ENCODE data around the gene IQCE.
"Not testable (repeated sequence)": the region's sequence is repeated elsewhere in the genome, so short reads cannot be mapped to it uniquely, and the experiment has no call there.

Gene IQCE

DNA sequence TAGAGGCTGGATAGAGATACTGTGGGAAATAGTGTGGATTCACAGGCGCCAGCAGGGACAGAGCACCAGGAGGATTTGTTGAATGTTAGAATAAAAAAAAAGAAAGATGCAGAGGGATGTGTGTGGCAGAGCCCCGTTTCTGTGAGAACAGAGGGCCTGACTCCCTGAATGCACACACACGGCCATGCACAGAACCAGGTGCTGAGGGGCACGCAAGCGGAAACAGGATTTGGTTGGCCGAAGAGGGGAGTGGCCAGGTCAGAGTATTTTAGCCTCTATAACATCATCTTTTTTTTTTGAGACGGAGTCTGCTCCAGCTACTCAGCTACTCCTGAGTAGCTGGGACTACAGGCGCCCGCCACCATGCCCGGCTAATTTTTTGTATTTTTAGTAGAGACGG is 21.9 kb downstream of the IQCE start:
- no peak for DNase-seq (ENCODE audit: low read depth)

DNA sequence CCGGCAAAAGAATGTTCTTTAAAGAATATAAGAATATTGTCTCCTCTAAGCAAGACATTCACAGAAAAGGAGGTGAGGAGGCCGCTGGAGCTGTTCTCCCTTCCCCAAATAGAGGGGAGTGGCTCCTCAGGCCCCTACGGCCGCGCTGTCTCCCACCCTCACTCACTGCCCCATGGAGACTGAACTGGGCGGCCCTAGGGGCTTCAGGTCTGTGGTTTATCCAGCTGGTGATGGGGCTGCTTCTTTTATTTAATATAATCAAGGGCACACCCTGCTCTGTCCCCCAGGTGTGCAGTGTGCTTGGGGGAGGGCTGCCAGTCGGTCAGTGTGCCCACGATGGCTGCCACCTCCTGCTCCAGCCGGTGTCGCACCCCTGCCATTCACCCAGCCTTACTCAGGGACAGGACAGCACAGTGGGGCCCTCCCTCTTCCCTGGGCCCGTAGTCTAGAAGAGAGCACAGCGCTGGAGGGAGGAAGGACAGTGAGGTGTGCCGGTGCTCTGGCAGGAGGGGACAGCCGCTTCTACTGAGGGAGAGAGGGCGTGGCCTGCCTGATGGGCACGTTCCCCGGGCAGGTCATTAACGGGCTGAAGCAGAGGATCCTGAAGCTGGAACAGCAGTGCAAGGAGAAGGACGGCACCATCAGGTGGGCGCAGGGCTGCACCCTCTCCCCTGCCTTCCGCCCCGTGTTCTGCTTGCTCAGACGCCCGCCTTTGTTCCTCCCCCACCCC is 23.4 kb downstream of the IQCE start:
- DNase-seq (ENCODE audit: low read depth): no peak

DNA sequence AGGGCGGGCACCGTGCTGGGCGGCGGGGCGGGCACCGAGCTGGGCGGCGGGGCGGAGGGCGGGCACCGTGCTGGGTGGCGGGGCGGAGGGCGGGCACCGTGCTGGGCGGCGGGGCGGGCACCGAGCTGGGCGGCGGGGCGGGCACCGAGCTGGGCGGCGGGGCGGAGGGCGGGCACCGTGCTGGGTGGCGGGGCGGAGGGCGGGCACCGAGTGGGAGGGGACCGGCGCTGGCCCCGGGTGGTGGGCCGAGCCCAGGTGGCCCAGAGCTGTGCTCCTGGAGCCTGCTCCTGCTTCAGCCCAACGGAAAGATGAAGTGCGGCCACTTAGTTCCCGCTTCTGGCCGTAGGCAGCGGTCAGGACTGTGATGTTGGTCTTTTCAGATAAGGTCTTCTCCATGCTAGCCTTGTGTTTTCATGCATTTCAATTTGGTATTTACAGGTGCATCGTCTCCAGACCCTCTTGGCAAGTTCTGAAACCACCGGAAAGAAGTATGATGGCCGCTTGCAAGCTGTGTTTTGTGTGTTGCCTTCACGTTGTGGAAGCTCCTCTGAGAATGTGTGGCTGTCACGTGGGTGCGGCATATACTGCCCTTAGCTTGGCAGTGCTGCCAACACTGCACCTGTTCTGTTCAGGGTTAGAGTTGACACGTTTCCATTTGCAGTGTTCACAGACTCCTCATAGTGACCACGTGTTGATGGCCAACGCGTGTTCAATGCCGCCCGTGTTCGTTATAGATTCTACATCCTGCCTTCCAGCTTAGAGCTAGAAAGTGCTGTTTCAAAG is 25.2 kb downstream of the IQCE start:
- DNase-seq (ENCODE audit: low read depth): no peak

DNA sequence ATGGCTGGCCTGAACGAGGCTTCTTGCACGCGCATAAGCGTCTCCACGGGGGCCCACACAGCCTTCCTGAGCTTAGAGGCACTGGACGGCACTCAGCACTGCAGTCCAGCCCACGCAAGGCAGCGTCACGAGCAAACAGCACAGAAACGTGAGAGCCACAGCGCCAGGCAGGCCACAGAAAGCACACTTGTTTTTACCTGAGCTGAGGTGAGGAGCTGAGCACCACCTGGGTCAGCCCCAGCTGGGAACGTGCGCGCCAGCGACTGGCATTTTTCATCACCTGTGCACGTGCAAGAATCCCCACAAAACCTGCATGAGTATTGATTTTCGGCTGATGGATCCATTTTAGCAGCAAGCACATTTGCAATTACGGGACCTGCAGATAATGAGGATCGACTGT is 26.7 kb downstream of the IQCE start:
- no peak for DNase-seq (ENCODE audit: low read depth)

GRCh38 chr7:2586326-2587020 is 27.7 kb downstream of the IQCE start:
- no peak for DNase-seq (ENCODE audit: low read depth)

DNA sequence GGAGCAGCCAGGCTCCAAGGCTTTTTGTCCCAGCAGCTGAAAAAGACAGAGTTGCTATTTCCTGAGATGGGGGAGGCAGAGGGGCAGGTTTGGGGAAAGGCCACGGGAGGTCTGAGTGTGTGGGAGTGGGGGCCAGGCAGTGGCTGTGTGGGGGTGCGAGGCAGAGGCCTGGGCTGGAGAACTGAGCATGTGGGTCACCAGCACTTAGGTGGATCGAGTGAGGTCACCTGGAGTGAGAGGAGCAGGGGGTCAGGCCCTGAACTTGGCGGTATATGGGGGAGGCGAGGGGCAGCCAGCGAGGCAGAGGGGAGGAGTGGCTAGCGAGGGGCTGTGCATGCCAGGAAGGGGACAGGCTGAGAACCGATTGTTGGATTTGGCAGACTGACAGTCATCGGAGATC is 28.4 kb downstream of the IQCE start:
- no peak for DNase-seq (ENCODE audit: low read depth)

DNA sequence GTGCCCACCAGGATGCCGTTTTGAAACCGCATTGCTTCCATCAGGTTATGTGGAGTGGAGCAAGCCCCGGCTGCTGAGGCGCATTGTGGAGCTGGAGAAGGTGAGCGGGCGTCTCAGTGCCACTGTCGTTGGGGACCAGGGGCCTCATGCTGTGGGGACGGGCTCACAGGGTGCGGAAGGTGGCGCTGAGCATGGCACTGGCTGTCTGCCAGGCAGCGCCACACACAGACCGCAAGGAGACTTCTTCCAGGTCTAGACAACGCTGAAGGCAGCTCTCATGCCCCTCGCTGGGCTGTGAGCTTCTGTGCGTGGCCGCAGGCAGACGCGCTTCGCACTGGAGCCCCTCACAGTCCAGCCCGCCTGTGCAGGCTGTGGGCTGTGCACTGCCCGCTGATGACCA is 29.0 kb downstream of the IQCE start:
- no peak for DNase-seq (ENCODE audit: low read depth)

GRCh38 chr7:2589341-2589740 is 30.6 kb downstream of the IQCE start:
- DNase-seq (ENCODE audit: low read depth): no peak

DNA sequence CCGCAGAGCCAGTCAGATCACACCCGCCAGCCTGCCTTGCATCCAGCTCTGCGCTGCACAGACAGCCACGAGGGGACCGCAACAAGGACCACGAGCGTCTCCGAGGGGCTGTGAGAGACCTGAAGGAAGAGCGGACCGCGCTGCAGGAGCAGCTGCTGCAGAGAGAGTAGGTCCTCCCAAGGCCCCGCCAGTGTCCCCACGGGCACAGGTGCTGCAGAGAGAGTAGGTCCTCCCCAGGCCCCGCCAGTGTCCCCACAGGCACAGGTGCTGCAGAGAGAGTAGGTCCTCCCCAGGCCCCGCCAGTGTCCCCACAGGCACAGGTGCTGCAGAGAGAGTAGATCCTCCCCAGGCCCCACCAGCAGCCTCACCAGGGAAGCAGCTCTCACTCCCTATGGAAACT is 31.2 kb downstream of the IQCE start:
- DNase-seq (ENCODE audit: low read depth): not testable (repeated sequence)

- no peak for DNase-seq (ENCODE audit: low read depth)
These were observed 33.6 kb downstream of the IQCE start for GRCh38 chr7:2592375-2592865.

DNA sequence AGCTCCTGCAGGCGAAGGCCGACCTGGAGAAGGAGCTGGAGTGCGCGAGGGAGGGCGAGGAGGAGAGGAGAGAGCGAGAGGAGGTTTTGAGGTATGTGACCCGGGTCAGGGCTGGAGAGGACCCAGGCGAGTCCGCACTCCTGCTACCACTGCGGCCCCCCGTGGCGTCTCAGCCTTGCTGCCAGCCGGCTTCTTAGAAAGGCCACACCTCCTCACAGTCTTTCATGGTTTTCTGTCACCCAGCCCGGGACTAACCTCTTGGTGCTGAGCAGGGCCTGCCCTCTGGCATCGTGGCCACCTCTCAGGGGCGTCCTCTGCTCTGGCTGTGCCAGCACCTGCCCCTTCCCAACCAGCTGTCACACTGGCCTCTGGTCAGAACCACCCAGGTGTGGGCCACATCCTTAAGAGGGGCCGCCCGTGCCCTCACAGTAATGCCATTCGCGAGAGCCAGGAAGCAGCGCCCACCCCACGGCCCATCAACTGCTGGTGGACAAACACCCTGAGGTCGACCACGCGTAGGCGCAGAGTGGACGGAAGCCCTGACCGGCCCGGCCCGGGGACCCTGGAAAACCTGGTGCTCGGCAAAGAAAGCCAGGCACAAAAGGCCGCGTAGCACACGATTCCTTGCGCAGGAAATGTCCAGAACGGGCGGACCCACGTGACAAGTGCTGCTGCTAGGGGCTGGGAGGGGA is 34.4 kb downstream of the IQCE start:
- no peak for DNase-seq (ENCODE audit: low read depth)

- no peak for DNase-seq (ENCODE audit: low read depth)
These were observed 35.8 kb downstream of the IQCE start for GRCh38 chr7:2594599-2594998.

- no peak for DNase-seq (ENCODE audit: low read depth)
These were observed 36.6 kb downstream of the IQCE start for GRCh38 chr7:2595258-2595860.

- no peak for DNase-seq (ENCODE audit: low read depth)
These were observed 37.9 kb downstream of the IQCE start for GRCh38 chr7:2596464-2597272.

- DNase-seq (ENCODE audit: low read depth): no peak
These were observed 38.5 kb downstream of the IQCE start for GRCh38 chr7:2597273-2597640.

- no peak for DNase-seq (ENCODE audit: low read depth)
These were observed 39.5 kb downstream of the IQCE start for GRCh38 chr7:2598154-2598823.

DNA sequence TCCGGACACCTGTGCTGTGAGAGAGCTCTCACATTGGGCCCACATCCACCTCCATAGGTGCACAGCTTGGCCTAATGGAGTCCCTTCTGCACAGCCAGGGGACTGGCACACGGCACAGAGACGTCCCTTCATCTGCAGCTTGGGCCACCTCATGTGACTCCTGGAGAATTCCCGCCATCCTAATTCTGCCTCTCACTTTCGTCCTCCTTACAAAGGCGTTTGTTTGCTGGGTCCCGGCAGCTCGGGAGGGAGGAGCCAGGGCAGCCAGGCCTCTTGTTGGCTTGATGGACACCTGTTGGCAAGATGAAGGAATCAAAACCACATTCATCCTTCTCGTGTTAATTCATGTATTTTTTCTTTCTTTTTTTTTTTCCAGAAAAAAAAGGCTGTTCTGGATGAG is 42.3 kb downstream of the IQCE start:
- DNase-seq (ENCODE audit: low read depth): no peak

DNA sequence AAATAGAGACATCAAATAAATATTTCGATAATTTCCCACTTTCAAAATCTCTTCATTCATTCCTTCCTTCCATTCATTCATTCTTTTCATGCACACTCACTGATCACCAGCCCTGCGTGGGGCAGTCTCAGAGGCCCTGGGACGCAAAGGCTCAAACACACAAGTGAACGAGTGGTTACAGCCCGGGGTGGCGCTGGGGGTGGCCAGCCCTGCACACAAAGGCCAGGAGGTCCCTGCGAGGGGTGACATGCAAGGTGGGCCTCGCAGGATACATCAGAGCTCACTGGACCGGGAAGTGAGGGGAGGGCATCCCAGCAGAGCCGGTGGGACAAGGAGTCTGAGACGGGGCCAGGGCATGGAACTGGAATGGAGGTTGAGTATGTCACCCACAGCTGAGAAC is 43.1 kb downstream of the IQCE start:
- no peak for DNase-seq (ENCODE audit: low read depth)

DNA sequence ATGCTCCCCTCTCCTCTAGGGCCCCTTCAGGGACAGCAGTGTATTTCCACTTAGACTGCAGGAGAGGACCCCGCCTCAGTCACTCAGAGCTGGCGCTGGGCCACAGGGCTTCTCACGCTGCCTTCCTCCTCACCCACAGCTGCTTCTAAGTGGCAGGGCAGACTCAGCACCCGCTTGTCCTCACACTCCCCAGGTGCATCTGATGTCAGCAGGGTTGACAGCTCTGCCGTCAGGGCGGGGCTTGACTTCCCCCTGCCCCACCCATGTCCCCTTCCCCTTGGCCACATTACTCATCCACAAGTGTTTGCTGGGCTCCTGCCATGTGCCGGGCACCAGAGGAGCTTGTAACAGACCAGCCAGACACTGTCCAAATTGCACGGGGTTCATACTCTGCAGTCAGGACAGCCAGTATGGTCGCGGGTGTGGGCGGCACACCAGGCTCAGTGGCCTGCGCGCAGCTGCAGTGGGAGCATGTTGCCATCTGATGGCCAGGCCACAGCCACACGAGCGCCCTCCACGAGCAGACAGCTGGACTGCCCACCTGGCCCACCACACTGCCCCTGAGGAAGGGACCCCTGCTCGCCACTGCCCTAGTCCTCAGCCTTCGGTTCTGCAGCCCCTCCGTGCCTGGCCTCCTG is 43.7 kb downstream of the IQCE start:
- no peak for DNase-seq (ENCODE audit: low read depth)
